ENCODE results near the gene SLC7A10.
"Not testable (repeated sequence)": the region's sequence is repeated elsewhere in the genome, so short reads cannot be mapped to it uniquely, and the experiment has no call there.

Gene SLC7A10

GRCh38 chr19:33203529-33203928 lies 22.1 kb downstream of the SLC7A10 start:
- DNase-seq (ENCODE audit: low read depth in 2 of 3, low spot score in 1 of 3): no peak

- DNase-seq (ENCODE audit: low read depth in 2 of 3, low spot score in 1 of 3): no peak
Measured at GRCh38 chr19:33202546-33203507, 22.8 kb downstream of the SLC7A10 start.

GRCh38 chr19:33201886-33202545 lies 23.6 kb downstream of the SLC7A10 start:
- no peak for DNase-seq (ENCODE audit: low read depth in 2 of 3, low spot score in 1 of 3)

- DNase-seq (ENCODE audit: low read depth in 2 of 3, low spot score in 1 of 3): no peak
Measured at GRCh38 chr19:33201473-33201872, 24.2 kb downstream of the SLC7A10 start.

GRCh38 chr19:33199441-33200265 lies 26.0 kb downstream of the SLC7A10 start:
- DNase-seq (ENCODE audit: low read depth in 2 of 3, low spot score in 1 of 3): no peak

GRCh38 chr19:33198169-33198568 lies 27.5 kb downstream of the SLC7A10 start:
- no peak for DNase-seq (ENCODE audit: low read depth in 2 of 3, low spot score in 1 of 3)

- DNase-seq (ENCODE audit: low read depth in 2 of 3, low spot score in 1 of 3): no peak
Measured at GRCh38 chr19:33197591-33198000, 28.1 kb downstream of the SLC7A10 start.

- DNase-seq (ENCODE audit: low read depth in 2 of 3, low spot score in 1 of 3): no peak
Measured at GRCh38 chr19:33196446-33197193, 29.0 kb downstream of the SLC7A10 start.

- DNase-seq (ENCODE audit: low read depth in 2 of 3, low spot score in 1 of 3): no peak
Measured at GRCh38 chr19:33195645-33196347, 29.9 kb downstream of the SLC7A10 start.

GRCh38 chr19:33194886-33195644 lies 30.6 kb downstream of the SLC7A10 start:
- no peak for DNase-seq (ENCODE audit: low read depth in 2 of 3, low spot score in 1 of 3)

- DNase-seq (ENCODE audit: low read depth in 2 of 3, low spot score in 1 of 3): no peak
Measured at GRCh38 chr19:33194532-33194885, 31.1 kb downstream of the SLC7A10 start.

- no peak for DNase-seq (ENCODE audit: low read depth in 2 of 3, low spot score in 1 of 3)
Measured at GRCh38 chr19:33193865-33194362, 31.7 kb downstream of the SLC7A10 start, which contains the start of gene LRP3. Gene LRP3, plus strand, starts transcription at chr19:33194330. Its CDS starts 456 bp downstream, at chr19:33194786.

- DNase-seq (ENCODE audit: low read depth in 2 of 3, low spot score in 1 of 3): no peak
Measured at GRCh38 chr19:33193269-33193864, 32.3 kb downstream of the SLC7A10 start.

GRCh38 chr19:33192010-33192409 lies 33.6 kb downstream of the SLC7A10 start:
- no peak for DNase-seq (ENCODE audit: low read depth in 2 of 3, low spot score in 1 of 3)

- no peak for DNase-seq (ENCODE audit: low read depth in 2 of 3, low spot score in 1 of 3)
Measured at GRCh38 chr19:33191501-33191900, 34.1 kb downstream of the SLC7A10 start.

- DNase-seq (ENCODE audit: low read depth in 2 of 3, low spot score in 1 of 3): not testable (repeated sequence)
Measured at GRCh38 chr19:33191092-33191491, 34.6 kb downstream of the SLC7A10 start.

- DNase-seq (ENCODE audit: low read depth in 2 of 3, low spot score in 1 of 3): no peak
Measured at GRCh38 chr19:33189453-33189852, 36.2 kb downstream of the SLC7A10 start.

GRCh38 chr19:33187183-33187540 lies 38.5 kb downstream of the SLC7A10 start:
- no peak for DNase-seq (ENCODE audit: low read depth in 2 of 3, low spot score in 1 of 3)
